ENCODE measurements around the gene IWS1.

The IWS1 gene

GRCh38 chr2:127472268-127472667 lies 54.0 kb downstream of the IWS1 start:
- no peak overlapping the region for H2AFZ ChIP-seq (ENCODE audit: low read depth, low read length, severe bottlenecking)

GRCh38 chr2:127471286-127471988 lies 54.9 kb downstream of the IWS1 start:
- Histone ChIP-seq H3K27ac (ENCODE audit: low read depth, low read length) (no peak overlapping the region), H3K9ac (ENCODE audit: low read length) (no peak overlapping the region), H2AFZ (ENCODE audit: low read depth, low read length, severe bottlenecking) (no peak overlapping the region), H3K9me2 (replicated peaks; ENCODE audit: insufficient read depth, low read length) (no peaks in the 10 kb centered on the region), H3K36me3 (ENCODE audit: low read length) (no peaks in the 10 kb centered on the region), H3K27me3 (ENCODE audit: low read length) (no peaks in the 10 kb centered on the region), H3K79me2 (ENCODE audit: insufficient read depth, low read length) (no peaks in the 10 kb centered on the region), H3K4me3 (ENCODE audit: insufficient read depth, low read length, poor library complexity, severe bottlenecking) (no peak overlapping the region), H3K9me3 (ENCODE audit: insufficient read depth, low read length) (no peaks in the 10 kb centered on the region), H3F3A (ENCODE audit: insufficient read depth) (no peaks in the 10 kb centered on the region), H4K20me1 (ENCODE audit: low read depth, low read length) (no peaks in the 10 kb centered on the region), H3K4me2 (ENCODE audit: low read depth, low read length, poor library complexity, severe bottlenecking) (no peak overlapping the region)
- TF ChIP-seq EZH2phosphoT487 (conservative IDR thresholded peaks at IDR 0.05; ENCODE audit: low read length) (no peak), CTCF (IDR thresholded peaks at IDR 0.05; ENCODE audit: insufficient read depth, low read length, poor library complexity, severe bottlenecking) (no peak)

More at GRCh38 chr2:127472268-127472667, 54.0 kb downstream of the IWS1 start:
- no peaks in the 10 kb centered on the region for H3K27me3 ChIP-seq (ENCODE audit: low read length)
- H3K36me3 ChIP-seq (ENCODE audit: low read length) = no peaks in the 10 kb centered on the region
- H3K9me3 ChIP-seq (ENCODE audit: insufficient read depth, low read length) = no peaks in the 10 kb centered on the region
- no peaks in the 10 kb centered on the region for H3K9me2 ChIP-seq (replicated peaks; ENCODE audit: insufficient read depth, low read length)
- H4K20me1 ChIP-seq (ENCODE audit: low read depth, low read length) = no peaks in the 10 kb centered on the region
- H3K4me2 ChIP-seq (ENCODE audit: low read depth, low read length, poor library complexity, severe bottlenecking) = no peak overlapping the region
- TF ChIP-seq CTCF (IDR thresholded peaks at IDR 0.05; ENCODE audit: insufficient read depth, low read length, poor library complexity, severe bottlenecking) = no peak
- no peak for TF ChIP-seq EZH2phosphoT487 (conservative IDR thresholded peaks at IDR 0.05; ENCODE audit: low read length)
- no peak overlapping the region for H3K27ac ChIP-seq (ENCODE audit: low read depth, low read length)
- no peak overlapping the region for H3K9ac ChIP-seq (ENCODE audit: low read length)
- H3K4me3 ChIP-seq (ENCODE audit: insufficient read depth, low read length, poor library complexity, severe bottlenecking) = no peak overlapping the region
- no peaks in the 10 kb centered on the region for H3F3A ChIP-seq (ENCODE audit: insufficient read depth)
- no peaks in the 10 kb centered on the region for H3K79me2 ChIP-seq (ENCODE audit: insufficient read depth, low read length)

GRCh38 chr2:127469974-127470373 lies 56.3 kb downstream of the IWS1 start:
- Histone ChIP-seq H3F3A (ENCODE audit: insufficient read depth) (no peaks in the 10 kb centered on the region), H3K36me3 (ENCODE audit: low read length) (no peaks in the 10 kb centered on the region), H2AFZ (ENCODE audit: low read depth, low read length, severe bottlenecking) (no peak overlapping the region), H3K27ac (ENCODE audit: low read depth, low read length) (no peak overlapping the region), H3K27me3 (ENCODE audit: low read length) (no peaks in the 10 kb centered on the region), H3K9me2 (replicated peaks; ENCODE audit: insufficient read depth, low read length) (no peaks in the 10 kb centered on the region), H3K4me2 (ENCODE audit: low read depth, low read length, poor library complexity, severe bottlenecking) (no peak overlapping the region), H4K20me1 (ENCODE audit: low read depth, low read length) (no peaks in the 10 kb centered on the region), H3K9ac (ENCODE audit: low read length) (no peak overlapping the region), H3K4me3 (ENCODE audit: insufficient read depth, low read length, poor library complexity, severe bottlenecking) (no peak overlapping the region), H3K79me2 (ENCODE audit: insufficient read depth, low read length) (no peaks in the 10 kb centered on the region), H3K9me3 (ENCODE audit: insufficient read depth, low read length) (no peaks in the 10 kb centered on the region)
- TF ChIP-seq CTCF (IDR thresholded peaks at IDR 0.05; ENCODE audit: insufficient read depth, low read length, poor library complexity, severe bottlenecking) (no peak), EZH2phosphoT487 (conservative IDR thresholded peaks at IDR 0.05; ENCODE audit: low read length) (no peak)
